HTERT RPE-1 (cell line): Measurements from ENCODE around the gene LKAAEAR1.
"Not testable (repeated sequence)": the region's sequence is repeated elsewhere in the genome, so short reads cannot be mapped to it uniquely, and the experiment has no call there.

ENCODE experiments used
- in situ Hi-C: fragments of 300-500 bp; cut with MboI; formaldehyde crosslinking; loops from 4 replicates; pipeline ENCODE4 v1.14.3; 2020; ENCODE audit warnings: low sequenced_read_pairs

LKAAEAR1 gene

DNA sequence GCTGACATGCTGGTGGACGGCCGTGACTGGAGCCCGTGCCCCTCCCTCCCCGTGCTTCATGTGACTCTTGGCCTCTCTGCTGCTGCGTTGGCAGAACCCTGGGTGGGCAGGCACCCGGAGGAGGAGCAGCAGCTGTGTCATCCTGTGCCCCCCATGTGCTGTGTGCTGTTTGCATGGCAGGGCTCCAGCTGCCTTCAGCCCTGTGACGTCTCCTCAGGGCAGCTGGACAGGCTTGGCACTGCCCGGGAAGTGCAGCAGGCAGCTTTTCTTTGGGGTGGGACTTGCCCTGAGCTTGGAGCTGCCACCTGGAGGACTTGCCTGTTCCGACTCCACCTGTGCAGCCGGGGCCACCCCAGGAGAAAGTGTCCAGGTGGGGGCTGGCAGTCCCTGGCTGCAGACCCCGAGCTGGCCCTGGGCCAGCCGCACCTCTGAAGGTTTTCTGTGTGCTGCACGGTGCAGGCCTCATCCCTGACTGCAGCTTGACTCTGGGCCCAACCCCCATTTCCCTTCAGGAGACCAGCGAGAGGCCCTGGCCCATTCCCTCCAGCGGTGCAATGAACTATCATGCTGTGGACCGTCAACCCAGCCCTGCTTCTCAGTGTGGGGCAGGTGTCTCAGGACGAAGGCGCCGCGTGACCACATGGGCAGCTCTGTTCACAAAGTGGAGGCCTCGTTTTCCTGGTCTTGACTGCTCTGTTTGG is 15.0 kb upstream of the LKAAEAR1 start:
- in situ Hi-C loops, result no loop called here

DNA sequence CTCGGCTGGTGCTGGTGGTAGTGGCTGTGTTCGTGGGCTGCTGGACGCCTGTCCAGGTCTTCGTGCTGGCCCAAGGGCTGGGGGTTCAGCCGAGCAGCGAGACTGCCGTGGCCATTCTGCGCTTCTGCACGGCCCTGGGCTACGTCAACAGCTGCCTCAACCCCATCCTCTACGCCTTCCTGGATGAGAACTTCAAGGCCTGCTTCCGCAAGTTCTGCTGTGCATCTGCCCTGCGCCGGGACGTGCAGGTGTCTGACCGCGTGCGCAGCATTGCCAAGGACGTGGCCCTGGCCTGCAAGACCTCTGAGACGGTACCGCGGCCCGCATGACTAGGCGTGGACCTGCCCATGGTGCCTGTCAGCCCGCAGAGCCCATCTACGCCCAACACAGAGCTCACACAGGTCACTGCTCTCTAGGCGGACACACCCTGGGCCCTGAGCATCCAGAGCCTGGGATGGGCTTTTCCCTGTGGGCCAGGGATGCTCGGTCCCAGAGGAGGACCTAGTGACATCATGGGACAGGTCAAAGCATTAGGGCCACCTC is 14.3 kb upstream of the LKAAEAR1 start:
- in situ Hi-C loops, result no loop called here

GRCh38 chr20:64096535-64096934 is 12.3 kb upstream of the LKAAEAR1 start:
- in situ Hi-C loops, result no loop called here

DNA sequence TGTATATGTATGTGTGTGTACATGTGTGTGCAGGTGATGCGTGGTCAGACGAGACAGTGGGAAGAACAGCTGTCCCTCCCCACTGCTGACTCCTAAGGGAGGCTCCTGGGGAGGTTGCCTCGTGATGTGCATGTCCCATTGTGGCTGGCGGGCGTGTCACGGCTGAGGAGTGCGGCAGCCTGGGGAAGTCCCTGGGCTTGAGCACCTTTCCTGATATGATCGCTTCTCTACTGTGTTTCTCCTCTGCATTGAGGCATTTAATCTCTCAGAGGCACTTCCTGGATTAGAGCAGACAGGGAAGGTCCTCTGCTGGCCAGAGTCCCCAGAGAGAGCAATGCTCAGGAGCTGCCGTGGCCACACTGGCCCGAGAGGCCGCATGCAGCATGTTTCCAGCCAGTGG is 11.7 kb upstream of the LKAAEAR1 start:
- in situ Hi-C loops, result no loop called here

- in situ Hi-C loops, result no loop called here
Measured at GRCh38 chr20:64095455-64095854, 11.3 kb upstream of the LKAAEAR1 start.

DNA sequence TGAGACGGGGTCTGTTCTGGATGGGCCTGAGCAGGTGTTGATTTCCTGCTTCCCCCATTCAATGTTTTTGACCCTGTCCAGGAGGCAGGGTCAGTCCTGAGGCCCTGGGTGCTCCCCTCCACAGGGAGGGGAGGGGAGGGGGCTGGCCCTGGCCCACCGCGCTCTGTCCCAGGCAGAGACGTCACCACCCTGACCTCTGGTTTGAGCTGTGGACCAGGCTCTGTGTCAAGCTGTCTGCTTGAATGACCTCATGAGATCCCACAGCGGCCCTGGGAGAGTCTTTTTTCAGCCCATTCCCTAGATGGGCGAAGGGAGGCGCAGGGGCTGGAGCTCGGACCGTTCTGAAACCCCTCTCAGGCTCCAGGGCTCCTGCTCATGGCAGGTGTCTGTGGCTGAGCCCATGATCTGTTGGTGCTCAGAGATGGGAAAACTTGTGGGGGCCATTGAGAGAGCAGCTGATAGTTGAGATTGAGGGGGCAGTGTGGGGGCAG is 8.9 kb upstream of the LKAAEAR1 start:
- in situ Hi-C loops, result no loop called here

- in situ Hi-C loops, result no loop called here
Measured at GRCh38 chr20:64092258-64093012, 8.2 kb upstream of the LKAAEAR1 start.

DNA sequence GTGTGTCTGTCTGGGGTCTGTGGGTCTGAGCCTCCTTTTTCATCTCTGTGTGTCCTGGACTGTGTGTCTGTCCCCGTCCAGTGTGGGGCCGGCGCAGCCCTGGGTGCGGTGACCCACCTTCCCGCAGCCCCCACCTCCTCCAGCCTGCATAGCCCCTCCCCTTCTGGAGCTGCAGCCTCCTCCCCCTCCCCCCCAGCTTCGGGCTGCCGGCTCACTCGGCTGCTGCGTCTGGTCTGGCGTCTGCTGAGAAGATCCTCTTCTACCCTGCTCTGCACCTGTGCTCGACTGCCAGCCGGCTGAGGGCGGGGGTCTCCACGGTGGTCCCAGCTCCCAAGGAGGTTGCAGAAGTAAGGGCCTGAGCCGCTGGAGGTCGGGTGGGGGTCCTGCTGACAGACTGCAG is 7.6 kb upstream of the LKAAEAR1 start:
- in situ Hi-C loops, result no loop called here

GRCh38 chr20:64091340-64091739 is 7.1 kb upstream of the LKAAEAR1 start:
- in situ Hi-C loops, result no loop called here

DNA sequence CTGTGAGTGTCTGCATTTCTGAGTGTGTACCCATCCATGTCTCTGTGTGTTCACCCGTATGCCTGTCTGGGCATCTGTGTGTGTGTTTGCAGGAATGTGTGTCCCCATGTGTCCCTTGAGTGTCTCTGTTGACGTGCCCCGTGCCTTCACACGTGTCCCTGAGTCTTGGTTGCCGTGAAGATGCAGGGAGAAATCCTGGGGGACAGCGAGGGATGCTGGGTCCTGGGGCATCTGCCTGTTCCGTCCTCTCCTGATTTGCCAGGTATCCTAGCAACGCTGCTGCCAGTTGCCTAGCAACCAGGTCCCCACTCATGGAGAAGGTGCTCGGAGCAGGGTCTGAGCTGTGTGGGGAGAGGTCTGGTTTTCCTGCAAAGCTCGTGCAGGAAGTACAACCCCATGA is 6.0 kb upstream of the LKAAEAR1 start:
- in situ Hi-C loops, result no loop called here

DNA sequence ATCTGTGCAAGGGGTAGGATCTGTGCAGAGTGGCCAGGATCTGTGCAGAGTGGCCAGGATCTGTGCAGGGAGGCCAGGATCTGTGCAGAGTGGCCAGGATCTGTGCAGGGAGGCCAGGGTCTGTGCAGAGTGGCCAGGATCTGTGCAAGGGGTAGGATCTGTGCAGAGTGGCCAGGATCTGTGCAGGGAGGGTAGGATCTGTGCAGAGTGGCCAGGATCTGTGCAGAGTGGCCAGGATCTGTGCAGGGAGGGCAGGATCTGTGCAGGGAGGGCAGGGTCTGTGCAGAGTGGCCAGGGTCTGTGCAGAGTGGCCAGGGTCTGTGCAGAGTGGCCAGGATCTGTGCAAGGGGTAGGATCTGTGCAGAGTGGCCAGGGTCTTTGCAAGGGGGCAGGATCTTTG is 4.4 kb upstream of the LKAAEAR1 start:
- in situ Hi-C loops, result not testable (repeated sequence)

DNA sequence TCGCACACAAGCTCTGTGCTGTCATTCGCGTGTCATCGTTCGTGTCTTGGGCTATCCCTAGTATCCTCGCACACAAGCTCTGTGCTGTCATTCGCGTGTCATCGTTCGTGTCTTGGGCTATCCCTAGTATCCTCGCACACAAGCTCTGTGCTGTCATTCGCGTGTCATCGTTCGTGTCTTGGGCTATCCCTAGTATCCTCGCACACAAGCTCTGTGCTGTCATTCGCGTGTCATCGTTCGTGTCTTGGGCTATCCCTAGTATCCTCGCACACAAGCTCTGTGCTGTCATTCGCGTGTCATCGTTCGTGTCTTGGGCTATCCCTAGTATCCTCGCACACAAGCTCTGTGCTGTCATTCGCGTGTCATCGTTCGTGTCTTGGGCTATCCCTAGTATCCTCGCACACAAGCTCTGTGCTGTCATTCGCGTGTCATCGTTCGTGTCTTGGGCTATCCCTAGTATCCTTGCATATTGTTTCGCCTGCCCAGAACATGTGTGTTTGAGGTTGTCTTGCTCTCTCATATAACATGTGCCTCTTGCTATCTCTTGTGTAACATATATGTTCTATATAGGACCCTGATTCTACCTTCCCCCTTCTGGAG is 3.1 kb upstream of the LKAAEAR1 start:
- in situ Hi-C loops, result not testable (repeated sequence)

- in situ Hi-C loops, result no loop called here
Measured at GRCh38 chr20:64086801-64087200, 2.6 kb upstream of the LKAAEAR1 start.

- in situ Hi-C loops, result no loop called here
Measured at GRCh38 chr20:64084685-64085152, 521 bp upstream of the LKAAEAR1 start.

DNA sequence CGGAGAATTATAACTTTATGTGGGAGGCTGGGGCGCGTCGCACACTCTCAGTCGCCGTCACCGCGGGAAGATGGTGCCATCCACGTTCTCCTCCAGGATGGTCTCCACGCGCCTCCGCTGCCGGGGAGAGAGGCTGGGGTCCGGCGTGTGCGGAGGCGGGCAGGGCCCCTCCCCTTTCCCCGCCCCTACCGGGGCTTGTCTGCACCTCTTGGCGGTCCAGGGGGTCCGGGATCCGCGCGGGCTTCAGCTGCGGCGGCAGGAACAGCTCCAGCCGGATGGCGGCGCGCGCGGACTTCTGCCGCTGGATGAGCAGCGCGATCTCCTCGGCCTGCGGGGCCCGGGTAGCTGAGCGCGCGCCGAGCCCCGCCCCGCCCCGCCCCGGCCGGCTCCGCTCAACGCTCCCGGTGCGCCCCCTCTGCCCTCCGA is 807 bp downstream of the LKAAEAR1 start:
- in situ Hi-C loops, result no loop called here

- in situ Hi-C loops, result no loop called here
Measured at GRCh38 chr20:64082820-64083377, 1.3 kb downstream of the LKAAEAR1 start.

GRCh38 chr20:64082126-64082731 is 2.0 kb downstream of the LKAAEAR1 start:
- in situ Hi-C loops, result no loop called here

GRCh38 chr20:64081624-64081964 is 2.6 kb downstream of the LKAAEAR1 start:
- in situ Hi-C loops, result no loop called here

DNA sequence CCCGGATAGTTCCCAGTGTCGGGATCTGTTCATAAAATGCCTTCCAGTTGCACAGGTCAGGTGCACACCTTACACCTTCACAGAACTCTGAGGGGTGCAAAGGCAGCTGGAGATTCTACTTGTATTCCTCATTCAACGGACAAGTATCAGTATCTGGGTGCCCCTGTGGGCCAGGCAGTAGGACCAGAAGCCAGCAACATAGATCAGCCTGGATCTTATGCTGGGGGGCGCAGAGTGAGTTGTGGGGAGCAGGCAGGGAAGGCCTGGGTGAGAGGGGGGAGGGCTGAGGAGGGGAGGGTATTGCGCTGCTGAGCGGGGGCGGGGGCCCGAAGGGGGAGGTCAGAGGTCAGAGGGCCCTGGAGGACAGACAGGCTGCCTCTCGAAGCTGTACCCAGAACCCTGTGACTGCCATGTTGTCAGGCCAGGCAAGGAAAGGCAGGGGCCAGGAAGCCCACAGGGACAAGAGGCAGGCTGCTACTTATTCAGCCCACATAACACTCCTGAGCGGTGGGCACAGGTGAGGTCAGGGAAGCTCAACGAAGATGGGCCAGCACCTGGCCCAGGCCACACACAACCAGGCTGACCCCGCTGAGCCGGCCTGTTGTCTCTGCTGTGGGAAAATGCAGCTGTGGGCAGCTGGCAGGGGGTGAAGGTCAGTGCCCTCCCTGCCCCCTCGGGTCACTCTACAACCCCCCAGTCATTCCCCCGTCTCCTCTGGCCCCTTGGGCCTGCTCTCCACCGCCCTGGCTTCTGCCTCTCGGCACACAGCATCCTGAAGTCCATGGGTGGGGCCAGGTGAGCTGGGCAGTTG is 3.2 kb downstream of the LKAAEAR1 start:
- in situ Hi-C loops, result no loop called here
